Liver (tissue), 9 donors: Measurements from ENCODE around the gene LHPP. TPM values are rescaled to one million over a fixed set of nuclear protein-coding genes. Genes with fewer than 3 reads are reported as not detected.

Source experiments
- DNase-seq: peaks from one replicate; pipeline ENCODE4 v3.0.0-alpha.2; 2017; ENCODE audit warnings: low spot score
- H3K27ac ChIP-seq, 2 donors: one replicate each; pipeline ENCODE4 v1.7.0; 2013; ENCODE audit warnings: inconsistent platforms in 2 of 2, low read length in 2 of 2, control low read depth in 1 of 2, low read depth in 1 of 2, mild to moderate bottlenecking in 1 of 2
- H3K27me3 ChIP-seq, 4 donors: one replicate each; pipeline versions ENCODE4 v1.6.1 to v1.7.0; 2013; ENCODE audit warnings: low read length in 3 of 4, inconsistent platforms in 1 of 4, mild to moderate bottlenecking in 1 of 4, moderate library complexity in 1 of 4; ENCODE audit not compliant: control insufficient read depth in 4 of 4, insufficient read depth in 4 of 4
- H3K36me3 ChIP-seq, 4 donors: one replicate each; pipeline versions ENCODE4 v1.6.1 to v1.7.0; 2013; ENCODE audit warnings: low read length in 3 of 4, mild to moderate bottlenecking in 3 of 4, low read depth in 1 of 4, moderate library complexity in 1 of 4; ENCODE audit not compliant: control insufficient read depth in 4 of 4, insufficient read depth in 3 of 4
- H3K4me1 ChIP-seq, 4 donors: one replicate each; pipeline versions ENCODE4 v1.6.1 to v1.7.0; 2013; ENCODE audit warnings: low read length in 3 of 4, mild to moderate bottlenecking in 3 of 4, moderate library complexity in 1 of 4; ENCODE audit not compliant: control insufficient read depth in 4 of 4, insufficient read depth in 4 of 4
- H3K4me3 ChIP-seq, 3 donors: one replicate each; pipeline versions ENCODE4 v1.6.1 to v1.7.0; 2013; ENCODE audit warnings: low read length in 3 of 3, control low read depth in 1 of 3, low read depth in 1 of 3, mild to moderate bottlenecking in 1 of 3
- H3K9ac ChIP-seq, 2 donors: one replicate each; pipeline ENCODE4 v1.7.0; 2013; ENCODE audit warnings: low read length in 2 of 2, mild to moderate bottlenecking in 2 of 2, moderate library complexity in 2 of 2, control low read depth in 1 of 2, low read depth in 1 of 2
- H3K9me3 ChIP-seq, 4 donors: one replicate each; pipeline versions ENCODE4 v1.6.1 to v1.7.0; 2013; ENCODE audit warnings: low read length in 3 of 4; ENCODE audit not compliant: control insufficient read depth in 4 of 4
- CTCF ChIP-seq: fragments of 150-350 bp; IDR thresholded peaks from 2 replicates; pipeline ENCODE4 v1.5.1; 2017; ENCODE audit warnings: improper control_type of control experiment, low read depth, low read length; ENCODE audit not compliant: missing input control
- EGR1 ChIP-seq, 2 donors: IDR thresholded peaks; 2 replicates each; pipeline ENCODE4 v1.6.1; 2016 to 2018; ENCODE audit warnings: antibody characterized with exemption in 2 of 2, low read depth in 2 of 2
- FOXA1 ChIP-seq: IDR thresholded peaks from 2 replicates; pipeline ENCODE4 v1.6.1; 2016; ENCODE audit warnings: antibody characterized with exemption
- FOXA2 ChIP-seq: IDR thresholded peaks from 2 replicates; pipeline ENCODE4 v1.6.1; 2016; ENCODE audit warnings: antibody characterized with exemption
- GABPA ChIP-seq, 2 donors: IDR thresholded peaks in 1 of 2; conservative IDR thresholded peaks in 1 of 2; 2 replicates each; pipeline ENCODE4 v1.6.1; 2016; ENCODE audit warnings: antibody characterized with exemption in 2 of 2, mild to moderate bottlenecking in 1 of 2, moderate library complexity in 1 of 2
- HNF4A ChIP-seq, 2 donors: conservative IDR thresholded peaks; 2 replicates each; pipeline ENCODE4 v1.6.1; 2016; ENCODE audit warnings: antibody characterized with exemption in 2 of 2, mild to moderate bottlenecking in 2 of 2
- HNF4G ChIP-seq: IDR thresholded peaks from 2 replicates; pipeline ENCODE4 v1.6.1; 2016; ENCODE audit warnings: antibody characterized with exemption
- JUND ChIP-seq, 2 donors: IDR thresholded peaks; 2 replicates each; pipeline ENCODE4 v1.6.1; 2016; ENCODE audit warnings: antibody characterized with exemption in 2 of 2
- MAX ChIP-seq: IDR thresholded peaks from 2 replicates; pipeline ENCODE4 v1.6.1; 2016; ENCODE audit warnings: antibody characterized with exemption
- NR2F2 ChIP-seq: IDR thresholded peaks from 2 replicates; pipeline ENCODE4 v1.6.1; 2016; ENCODE audit warnings: antibody characterized with exemption
- REST ChIP-seq: IDR thresholded peaks from 2 replicates; pipeline ENCODE4 v1.6.1; 2016; ENCODE audit warnings: antibody characterized with exemption, mild to moderate bottlenecking
- RXRA ChIP-seq, 2 donors: IDR thresholded peaks; 2 replicates each; pipeline ENCODE4 v1.6.1; 2017 to 2018; ENCODE audit warnings: antibody characterized with exemption in 2 of 2, mild to moderate bottlenecking in 1 of 2
- SP1 ChIP-seq: IDR thresholded peaks from 2 replicates; pipeline ENCODE4 v1.6.1; 2018; ENCODE audit warnings: antibody characterized with exemption, mild to moderate bottlenecking
- YY1 ChIP-seq: IDR thresholded peaks from 2 replicates; pipeline ENCODE4 v1.6.1; 2016; ENCODE audit warnings: antibody characterized with exemption, mild to moderate bottlenecking
- ZBTB33 ChIP-seq: IDR thresholded peaks from 2 replicates; pipeline ENCODE4 v1.6.1; 2016; ENCODE audit warnings: antibody characterized with exemption
- WGBS: extraction: QIAGEN DNeasy Blood & Tissue Kit; methylation state at CpG from one replicate; pipeline ENCODE4 v1.1.7; 2013; 5-methylcytosine and 5-hydroxymethylcytosine counted together
- polyA plus RNA-seq, 2 donors: library from polyadenylated mRNA; stranded (reverse) in 1 of 2; unstranded in 1 of 2; fragments of 200-250 nt in 1 of 2; fragments of >200 nt in 1 of 2; fragmentation: Nextera tagmentation in 1 of 2; extraction: Ambion mirVana in 1 of 2; gene quantifications; one replicate each; pipeline versions ENCODE4 v1.2.1 to v1.2.3, GENCODE V29; 2013 to 2015
- total RNA-seq, 2 donors: library from RNA; depleted of rRNA; stranded (reverse); fragments of >200 nt; gene quantifications; one replicate each; pipeline ENCODE4 v1.2.3, GENCODE V29; 2014
- donor health status: healthy.
- donor health status: healthy.
- donor health status: healthy.
- donor health status: healthy.
- donor health status: healthy.

The LHPP gene
- total and polyA plus RNA-seq, 4 donors = 15.9 to 39.9 (median 26.2) TPM

GRCh38 chr10:124458473-124458872, 3.1 kb upstream of the LHPP start (continued):
- TF ChIP-seq SP1 (no peak), FOXA1 (no peak)

GRCh38 chr10:124458889-124459288, 2.7 kb upstream of the LHPP start:
- no peak overlapping the region for H3K4me3 ChIP-seq
- no peak for DNase-seq
- TF ChIP-seq HNF4A (conservative IDR thresholded peaks at IDR 0.05) = no peak
- TF ChIP-seq HNF4G = no peak
- TF ChIP-seq FOXA1 = no peak
- TF ChIP-seq MAX = no peak
- TF ChIP-seq REST = no peak
- TF ChIP-seq NR2F2 = no peak
- TF ChIP-seq JUND (IDR thresholded peaks at IDR 0.05) = no peak
- no peak for TF ChIP-seq GABPA (IDR thresholded peaks at IDR 0.05 in 1 of 2, conservative IDR thresholded peaks at IDR 0.05 in 1 of 2)
- TF ChIP-seq RXRA (IDR thresholded peaks at IDR 0.05) = no peak
- TF ChIP-seq CTCF = no peak
- no peak for TF ChIP-seq YY1
- peaks cover 0 to 8% (median 3%) of the 10 kb centered on the region in 4 donors for H3K4me1 ChIP-seq
- peaks cover 0 to 8% (median 1%) of the 10 kb centered on the region in 4 donors for H3K27me3 ChIP-seq
- no peak overlapping the region for H3K27ac ChIP-seq
- no peaks in the 10 kb centered on the region for H3K9me3 ChIP-seq
- no peak overlapping the region for H3K9ac ChIP-seq
- WGBS = 79% methylated on average over 2 of the region's 2 CpGs
- H3K36me3 ChIP-seq = no peaks in the 10 kb centered on the region

GRCh38 chr10:124459395-124459794, 2.2 kb upstream of the LHPP start:
- no peaks in the 10 kb centered on the region for H3K36me3 ChIP-seq
- H3K4me3 ChIP-seq = no peak overlapping the region
- 79% methylated on average over 1 of the region's 1 CpG for WGBS
- peaks cover 0 to 13% (median 8%) of the 10 kb centered on the region in 4 donors for H3K4me1 ChIP-seq
- no peaks in the 10 kb centered on the region for H3K9me3 ChIP-seq
- H3K27me3 ChIP-seq = peaks cover 0 to 4% (median 0%) of the 10 kb centered on the region in 4 donors
- H3K27ac ChIP-seq = no peak overlapping the region
- TF ChIP-seq EGR1 (IDR thresholded peaks at IDR 0.05; ENCODE audit: low read depth in 2 of 2) = no peak
- TF ChIP-seq ZBTB33 = no peak
- TF ChIP-seq FOXA2 = no peak
- no peak for TF ChIP-seq MAX
- no peak for TF ChIP-seq GABPA (IDR thresholded peaks at IDR 0.05 in 1 of 2, conservative IDR thresholded peaks at IDR 0.05 in 1 of 2)
- H3K9ac ChIP-seq = no peak overlapping the region
- DNase-seq = no peak
